Panc1 (cell line): ENCODE measurements around the gene DNAJC5G. TPM values are rescaled to one million over a fixed set of nuclear protein-coding genes. Genes with fewer than 3 reads are reported as not detected.

Experiments
- ATAC-seq: fragments of 200-7000 bp; cut with Tn5 transposase; 2 replicates; pipeline ENCODE4 v1.9.1; 2020; ENCODE audit warnings: mild to moderate bottlenecking, moderate library complexity
- BruUV-seq: library from RNA; stranded (reverse); fragments of 400-500 nt; replicated peaks from 2 replicates; lab custom pipeline; 2021; lab: Mats Ljungman, UMichigan
- CTCF ChIA-PET: fragments of 300-600 bp; sonication (Branson Sonifier 250); formaldehyde crosslinking; loops from one replicate; lab custom pipeline; 2022; ENCODE audit warnings: antibody characterized with exemption; lab: Charles Lee
- POLR2A ChIA-PET: fragments of 300-600 bp; sonication (Branson Sonifier 250); formaldehyde crosslinking; loops from one replicate; lab custom pipeline; 2022; ENCODE audit warnings: antibody characterized with exemption; lab: Charles Lee
- DNase-seq: peaks from one replicate; pipeline ENCODE4 v3.0.0-alpha.2; 2010; ENCODE audit warnings: low read depth, low spot score
- H3K27ac ChIP-seq: 2 replicates; pipeline ENCODE4 v1.5.1; 2011; ENCODE audit warnings: mild to moderate bottlenecking, low read length, inconsistent platforms
- H3K27me3 ChIP-seq: fragments of 200-500 bp; sonication (Bioruptor generic); 2 replicates; pipeline ENCODE4 v1.6.0; 2014; ENCODE audit warnings: low read length, inconsistent platforms; ENCODE audit not compliant: control insufficient read depth, insufficient read depth
- H3K36me3 ChIP-seq: fragments of 200-500 bp; sonication (Bioruptor generic); 2 replicates; pipeline ENCODE4 v1.5.1; 2014; ENCODE audit warnings: inconsistent platforms, mild to moderate bottlenecking, low read length, moderate library complexity; ENCODE audit not compliant: control insufficient read depth, insufficient read depth
- H3K4me1 ChIP-seq: 2 replicates; pipeline ENCODE4 v1.5.1; 2011; ENCODE audit warnings: inconsistent platforms, mild to moderate bottlenecking, low read length, moderate library complexity; ENCODE audit not compliant: control insufficient read depth, insufficient read depth
- H3K4me3 ChIP-seq, 2 experiments: 2 replicates each; pipeline ENCODE4 v1.5.1; 2011 to 2012; ENCODE audit warnings: low read depth in 2 of 2, low read length in 2 of 2, mild to moderate bottlenecking in 2 of 2, inconsistent platforms in 1 of 2, moderate library complexity in 1 of 2
- H3K9me3 ChIP-seq: fragments of 200-500 bp; sonication (Bioruptor generic); 2 replicates; pipeline ENCODE4 v1.5.1; 2014; ENCODE audit warnings: low read depth, mild to moderate bottlenecking, inconsistent platforms, low read length, moderate library complexity; ENCODE audit not compliant: control insufficient read depth, insufficient read depth
- CTCF ChIP-seq: fragments of 450-650 bp; IDR thresholded peaks from 2 replicates; pipeline ENCODE4 v1.5.1; 2017; ENCODE audit warnings: mild to moderate bottlenecking
- POLR2AphosphoS5 ChIP-seq: IDR thresholded peaks from 2 replicates; pipeline ENCODE4 v1.6.1; 2012; ENCODE audit warnings: mild to moderate bottlenecking, low read depth, low read length, moderate library complexity
- SIN3A ChIP-seq: IDR thresholded peaks from 2 replicates; pipeline ENCODE4 v1.6.1; 2012; ENCODE audit warnings: low read depth, mild to moderate bottlenecking, low read length, moderate library complexity, borderline replicate concordance; ENCODE audit not compliant: insufficient read depth
- TCF7L2 ChIP-seq: IDR thresholded peaks from 2 replicates; pipeline ENCODE4 v1.6.1; 2011; ENCODE audit warnings: mild to moderate bottlenecking, low read depth, low read length, inconsistent platforms
- in situ Hi-C: cut with HindIII; loops from 2 replicates; pipeline ENCODE4 v1.10.0; 2016; ENCODE audit warnings: low sequenced_read_pairs, low pct_unique_long_range_greater_than_20kb
- intact Hi-C: fragments of 100-400 bp; cut with micrococcal nuclease; formaldehyde crosslinking; loops from one replicate; pipeline ENCODE4 v1.10.0; 2022; ENCODE audit not compliant: unreplicated experiment
- total RNA-seq: library from RNA; stranded (reverse); gene quantifications from one replicate; pipeline ENCODE4 v1.2.1, GENCODE V29; 2021; ENCODE audit not compliant: unreplicated experiment
- TF ChIP-seq, protein P1 (sequence below), 2 experiments: IDR thresholded peaks; 2 replicates each; pipeline ENCODE4 v1.6.1; 2011 to 2012; ENCODE audit warnings: low read depth in 2 of 2, control low read depth in 1 of 2, low read length in 1 of 2, mild to moderate bottlenecking in 1 of 2, moderate library complexity in 1 of 2; ENCODE audit not compliant: insufficient read depth in 1 of 2

DNAJC5G gene
- total RNA-seq, 1 experiment from 2014 or later: not detected

- Histone ChIP-seq H3K36me3 (peaks cover 36% of the 10 kb centered on the region), H3K4me3 (no peak overlapping the region), H3K27me3 (no peaks in the 10 kb centered on the region), H3K27ac (no peak overlapping the region), H3K4me1 (no peaks in the 10 kb centered on the region), H3K9me3 (no peaks in the 10 kb centered on the region)
- ChIA-PET POLR2A (interaction anchor here (0.6 kb wide), 1 partner anchor 22 kb away, joined by 3 read pairs; the partner anchor contains the start of genes ATRAID and SLC5A6), CTCF (no interaction called here)
- DNase-seq (no peak), ATAC-seq (no peak)
- BruUV-seq: no TSS peak
- in situ Hi-C loops: no loop called here
- no peak for TF ChIP-seq POLR2AphosphoS5
- TF ChIP-seq, protein P1, sequence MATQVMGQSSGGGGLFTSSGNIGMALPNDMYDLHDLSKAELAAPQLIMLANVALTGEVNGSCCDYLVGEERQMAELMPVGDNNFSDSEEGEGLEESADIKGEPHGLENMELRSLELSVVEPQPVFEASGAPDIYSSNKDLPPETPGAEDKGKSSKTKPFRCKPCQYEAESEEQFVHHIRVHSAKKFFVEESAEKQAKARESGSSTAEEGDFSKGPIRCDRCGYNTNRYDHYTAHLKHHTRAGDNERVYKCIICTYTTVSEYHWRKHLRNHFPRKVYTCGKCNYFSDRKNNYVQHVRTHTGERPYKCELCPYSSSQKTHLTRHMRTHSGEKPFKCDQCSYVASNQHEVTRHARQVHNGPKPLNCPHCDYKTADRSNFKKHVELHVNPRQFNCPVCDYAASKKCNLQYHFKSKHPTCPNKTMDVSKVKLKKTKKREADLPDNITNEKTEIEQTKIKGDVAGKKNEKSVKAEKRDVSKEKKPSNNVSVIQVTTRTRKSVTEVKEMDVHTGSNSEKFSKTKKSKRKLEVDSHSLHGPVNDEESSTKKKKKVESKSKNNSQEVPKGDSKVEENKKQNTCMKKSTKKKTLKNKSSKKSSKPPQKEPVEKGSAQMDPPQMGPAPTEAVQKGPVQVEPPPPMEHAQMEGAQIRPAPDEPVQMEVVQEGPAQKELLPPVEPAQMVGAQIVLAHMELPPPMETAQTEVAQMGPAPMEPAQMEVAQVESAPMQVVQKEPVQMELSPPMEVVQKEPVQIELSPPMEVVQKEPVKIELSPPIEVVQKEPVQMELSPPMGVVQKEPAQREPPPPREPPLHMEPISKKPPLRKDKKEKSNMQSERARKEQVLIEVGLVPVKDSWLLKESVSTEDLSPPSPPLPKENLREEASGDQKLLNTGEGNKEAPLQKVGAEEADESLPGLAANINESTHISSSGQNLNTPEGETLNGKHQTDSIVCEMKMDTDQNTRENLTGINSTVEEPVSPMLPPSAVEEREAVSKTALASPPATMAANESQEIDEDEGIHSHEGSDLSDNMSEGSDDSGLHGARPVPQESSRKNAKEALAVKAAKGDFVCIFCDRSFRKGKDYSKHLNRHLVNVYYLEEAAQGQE (IDR thresholded peaks at IDR 0.05; ENCODE audit: insufficient read depth in 1 of 2, low read depth in 2 of 2, low read length in 1 of 2): no peak
- TF ChIP-seq SIN3A: no peak
- no peak for TF ChIP-seq CTCF
- TF ChIP-seq TCF7L2: no peak
- intact Hi-C loops: no loop called here
Measured at GRCh38 chr2:27233341-27233740, 41.9 kb upstream of the DNAJC5G start.

DNA sequence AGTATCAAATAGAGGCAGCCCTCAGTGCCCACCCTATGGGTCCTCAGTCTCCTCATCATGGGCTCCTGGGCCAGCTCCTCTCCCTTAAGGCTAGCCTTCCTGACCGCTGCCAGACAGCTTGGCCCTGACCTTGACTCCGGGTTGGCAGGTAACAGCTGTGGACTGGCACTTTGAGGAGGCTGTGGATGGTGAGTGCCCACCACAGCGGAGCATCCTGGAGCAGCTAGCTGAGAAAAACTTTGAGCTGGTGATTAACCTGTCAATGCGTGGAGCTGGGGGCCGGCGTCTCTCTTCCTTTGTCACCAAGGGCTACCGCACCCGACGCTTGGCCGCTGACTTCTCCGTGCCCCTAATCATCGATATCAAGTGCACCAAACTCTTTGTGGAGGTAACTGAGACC, 39.1 kb upstream of the DNAJC5G start:
- ChIA-PET CTCF (no interaction called here), POLR2A (no interaction called here)
- no peak overlapping the region for H3K4me3 ChIP-seq
- H3K27ac ChIP-seq: no peak overlapping the region
- in situ Hi-C loops: no loop called here
- DNase-seq: no peak
- no peaks in the 10 kb centered on the region for H3K4me1 ChIP-seq
- TF ChIP-seq POLR2AphosphoS5: no peak
- no peak for TF ChIP-seq TCF7L2
- TF ChIP-seq, protein P1 (IDR thresholded peaks at IDR 0.05; ENCODE audit: insufficient read depth in 1 of 2, low read depth in 2 of 2, low read length in 1 of 2): no peak
- TF ChIP-seq CTCF: no peak
- no peak for TF ChIP-seq SIN3A
- H3K9me3 ChIP-seq: no peaks in the 10 kb centered on the region
- no peaks in the 10 kb centered on the region for H3K27me3 ChIP-seq
- intact Hi-C loops: no loop called here
- no TSS peak for BruUV-seq
- no peak for ATAC-seq
- H3K36me3 ChIP-seq: peaks cover 43% of the 10 kb centered on the region
